Stimulated activated CD8-positive, alpha-beta memory T cell treated with anti-CD3 and anti-CD28 coated beads, Interleukin-4, amount 100 ng/mL, for 24 hours (primary cell): ENCODE data around the gene INPP5B.
"Not testable (repeated sequence)": the region's sequence is repeated elsewhere in the genome, so short reads cannot be mapped to it uniquely, and the experiment has no call there.

Experiments
- DNase-seq: peaks from one replicate; pipeline ENCODE4 v3.0.0-alpha.2; 2020; ENCODE audit warnings: low read depth

Gene INPP5B

DNA sequence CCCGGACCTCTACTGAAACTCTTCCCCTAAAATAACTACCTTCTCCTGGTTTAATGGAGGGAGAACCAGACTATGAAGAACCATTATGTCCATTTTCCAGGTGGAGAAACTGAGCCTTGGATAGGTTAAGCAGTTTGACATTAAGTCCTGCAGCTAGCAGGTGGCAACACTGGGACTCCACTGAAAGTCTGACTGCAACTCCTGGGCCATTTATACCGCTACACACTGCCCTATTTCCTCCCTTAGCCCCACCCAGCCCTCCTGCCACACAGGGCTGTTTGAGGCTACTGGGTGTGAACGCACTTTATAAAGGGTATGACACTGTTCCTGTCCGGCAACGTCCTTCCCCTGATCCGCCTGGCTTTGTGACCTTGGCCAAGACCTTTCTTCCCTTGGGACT lies 511 bp upstream of the INPP5B start:
- no peak for DNase-seq

DNA sequence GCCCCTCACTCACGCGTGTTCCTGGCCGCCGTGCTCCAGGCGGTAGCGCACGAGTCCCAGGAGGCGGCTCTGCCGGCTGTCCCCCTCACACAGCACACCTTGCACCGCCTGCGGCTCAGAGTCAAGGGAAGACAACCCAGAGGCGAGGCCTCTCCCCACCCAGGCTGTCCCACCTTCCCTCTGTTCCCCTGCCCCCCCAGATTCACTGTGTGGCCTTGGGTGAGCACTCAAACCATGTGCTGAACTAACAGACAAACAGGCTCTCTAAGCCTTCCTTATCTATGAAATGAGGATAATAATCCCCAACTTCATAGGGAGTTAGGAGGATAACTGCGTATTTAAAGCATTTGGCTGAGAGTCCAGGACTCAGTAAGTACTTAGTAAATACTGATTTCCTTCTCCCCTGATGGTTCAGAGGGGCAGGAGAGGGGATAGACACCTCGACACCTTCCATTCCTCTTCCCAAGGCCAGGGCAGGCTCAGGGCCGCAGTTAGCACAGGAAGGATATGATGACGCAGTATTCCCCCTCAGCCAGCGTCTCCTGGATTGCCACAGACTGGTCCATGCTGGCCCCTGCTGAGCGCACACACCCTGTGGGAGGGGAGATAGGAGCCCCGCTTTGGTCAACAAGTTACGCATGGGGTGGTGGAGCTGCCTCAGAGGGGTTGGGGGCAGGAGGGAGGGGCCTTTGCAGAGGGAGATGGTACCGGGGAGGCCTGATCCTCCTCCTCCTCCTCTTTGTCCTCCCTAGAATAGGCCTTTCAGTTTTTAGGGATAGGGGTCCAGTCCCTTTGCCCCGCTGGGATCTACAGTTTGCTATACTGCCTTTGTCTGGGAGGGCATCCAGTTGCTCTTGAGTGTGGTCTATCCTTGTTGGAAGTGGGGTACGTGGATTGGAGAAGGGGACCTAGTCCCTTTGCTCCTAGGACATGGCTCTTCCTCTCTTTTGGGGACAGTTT lies 830 bp downstream of the INPP5B start:
- no peak for DNase-seq

DNA sequence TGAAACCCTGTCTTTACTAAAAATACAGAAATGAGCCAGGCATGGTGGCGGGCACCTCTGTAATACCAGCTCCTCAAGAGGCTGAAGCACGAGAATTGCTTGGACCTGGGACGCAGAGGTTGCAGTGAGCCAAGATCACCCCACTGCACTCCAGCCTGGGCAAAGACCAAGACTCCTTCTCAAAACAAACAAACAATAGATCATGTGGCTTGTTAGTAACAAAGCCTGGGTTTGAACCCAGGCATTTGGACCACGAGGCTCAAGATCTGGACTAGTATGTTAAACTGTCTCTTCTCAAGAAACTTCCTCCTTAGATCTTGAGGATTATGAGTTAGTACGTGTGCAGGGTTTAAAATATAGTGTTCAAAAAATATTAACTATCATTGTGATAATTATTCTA lies 1.6 kb downstream of the INPP5B start:
- no peak for DNase-seq

DNA sequence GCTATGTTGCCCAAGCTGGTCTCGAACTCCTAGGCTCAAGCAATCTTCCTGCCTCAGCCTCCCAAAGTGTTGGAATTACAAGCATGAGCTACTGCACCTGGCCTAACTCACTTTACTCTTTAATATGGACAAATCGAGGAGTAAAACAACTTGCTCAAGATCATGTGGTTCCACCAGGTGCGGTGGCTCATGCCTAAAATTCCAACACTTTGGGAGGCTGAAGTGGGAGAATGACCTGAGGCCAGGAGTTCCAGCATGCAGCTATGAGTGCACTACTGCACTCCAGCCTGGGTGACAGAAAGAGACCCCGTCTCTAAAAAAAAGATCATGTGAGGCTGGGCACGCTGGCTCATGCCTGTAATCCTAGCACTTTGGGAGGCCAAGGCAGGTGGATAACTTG lies 2.0 kb downstream of the INPP5B start:
- no peak for DNase-seq

DNA sequence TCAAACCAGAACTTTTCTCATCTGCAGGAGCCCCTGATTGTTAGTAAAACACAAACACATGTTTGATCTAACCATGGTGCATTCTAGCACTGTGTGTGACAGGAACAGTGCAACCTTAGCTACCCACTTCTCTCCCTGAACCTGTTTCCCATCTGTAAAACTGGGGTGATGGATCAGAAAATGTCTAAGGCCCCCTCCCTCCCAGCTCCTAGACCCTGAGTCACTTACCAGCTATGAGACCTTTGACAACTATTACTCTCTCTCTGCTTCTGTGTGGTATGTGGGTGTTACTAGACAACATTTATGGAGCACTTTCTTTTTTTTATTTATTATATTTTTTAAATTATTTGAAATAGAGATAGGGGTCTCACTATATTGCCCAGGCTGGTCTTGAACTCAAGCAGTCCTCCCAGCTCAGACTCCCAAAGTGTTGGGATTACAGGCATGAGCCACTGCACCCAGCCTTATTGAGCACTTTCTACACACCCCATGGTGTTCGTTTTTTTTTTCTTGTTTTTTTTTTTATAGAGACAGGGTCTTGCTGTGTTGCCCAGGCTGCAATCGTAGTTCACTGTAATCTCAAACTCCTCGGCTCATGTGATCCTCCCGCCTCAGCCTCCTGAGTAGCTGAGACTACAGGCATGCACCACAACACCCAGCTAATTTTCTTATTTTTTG lies 2.6 kb downstream of the INPP5B start:
- no peak for DNase-seq

DNA sequence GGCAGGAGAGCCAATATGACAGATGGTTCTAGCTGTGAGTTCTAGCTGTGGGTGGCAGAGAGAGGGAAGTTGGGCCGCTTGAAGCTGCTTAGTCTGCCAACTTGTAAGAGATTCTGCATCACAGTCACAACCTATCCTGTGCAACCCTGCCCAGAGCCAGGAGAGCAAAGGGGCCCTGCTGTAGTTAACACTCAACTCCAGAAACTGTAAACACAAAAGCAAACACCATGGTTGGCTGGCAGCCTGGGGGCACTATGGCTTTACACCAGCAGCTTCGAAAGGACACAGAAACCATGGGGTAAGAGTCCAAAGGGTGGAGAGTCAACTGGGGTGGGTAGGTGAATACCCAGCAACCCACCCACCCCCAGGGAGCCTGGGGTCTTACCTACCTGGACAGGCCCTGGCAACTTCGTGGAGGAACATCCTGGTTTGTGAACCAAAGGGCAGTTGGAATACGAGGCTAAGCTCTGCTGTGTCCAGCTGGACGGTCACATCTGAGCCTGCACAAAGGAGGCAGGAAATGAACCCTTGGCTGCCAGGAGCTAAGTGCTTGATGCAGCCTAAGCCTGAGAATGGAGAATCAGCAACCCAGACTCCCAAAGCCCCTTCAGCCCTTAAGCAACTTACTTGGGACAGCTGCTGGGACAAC lies 6.4 kb downstream of the INPP5B start:
- DNase-seq, result no peak

DNA sequence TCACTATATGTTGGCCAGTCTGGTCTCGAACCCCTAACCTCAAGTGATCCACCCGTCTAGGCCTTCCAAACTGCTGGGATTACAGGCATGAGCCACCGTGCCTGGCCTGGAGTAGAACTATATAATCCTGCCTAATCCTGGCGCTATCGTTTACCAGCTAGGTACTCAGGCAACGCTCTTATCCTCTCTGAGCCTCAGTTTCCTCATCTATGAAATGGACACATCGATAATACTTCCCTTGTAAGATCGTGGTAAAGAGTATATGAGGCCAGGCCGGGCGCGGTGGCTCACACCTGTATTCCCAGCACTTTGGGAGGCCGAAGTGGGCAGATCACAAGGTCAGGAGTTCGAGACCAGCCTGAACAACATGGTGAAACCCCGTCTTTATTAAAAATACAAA lies 10.1 kb downstream of the INPP5B start:
- not testable (repeated sequence) for DNase-seq

DNA sequence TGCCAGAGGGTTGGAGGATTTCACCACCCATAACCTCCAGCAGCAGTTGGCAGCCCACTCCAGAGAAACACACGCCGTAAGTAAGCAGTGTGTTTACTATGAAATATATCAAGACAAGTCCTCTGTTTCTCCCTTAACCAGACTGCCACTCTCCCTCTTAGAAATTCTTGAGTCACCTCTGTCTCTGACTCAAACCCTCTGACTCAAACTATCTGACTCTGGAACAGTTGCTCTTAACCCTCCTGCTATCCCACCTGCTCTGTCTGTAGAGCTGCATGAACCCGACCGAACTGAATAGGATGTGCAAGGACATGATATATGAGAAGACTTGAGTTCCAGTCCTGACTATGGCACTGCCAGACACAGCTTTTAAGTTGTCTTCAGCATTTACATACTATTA lies 14.1 kb downstream of the INPP5B start:
- no peak for DNase-seq

DNA sequence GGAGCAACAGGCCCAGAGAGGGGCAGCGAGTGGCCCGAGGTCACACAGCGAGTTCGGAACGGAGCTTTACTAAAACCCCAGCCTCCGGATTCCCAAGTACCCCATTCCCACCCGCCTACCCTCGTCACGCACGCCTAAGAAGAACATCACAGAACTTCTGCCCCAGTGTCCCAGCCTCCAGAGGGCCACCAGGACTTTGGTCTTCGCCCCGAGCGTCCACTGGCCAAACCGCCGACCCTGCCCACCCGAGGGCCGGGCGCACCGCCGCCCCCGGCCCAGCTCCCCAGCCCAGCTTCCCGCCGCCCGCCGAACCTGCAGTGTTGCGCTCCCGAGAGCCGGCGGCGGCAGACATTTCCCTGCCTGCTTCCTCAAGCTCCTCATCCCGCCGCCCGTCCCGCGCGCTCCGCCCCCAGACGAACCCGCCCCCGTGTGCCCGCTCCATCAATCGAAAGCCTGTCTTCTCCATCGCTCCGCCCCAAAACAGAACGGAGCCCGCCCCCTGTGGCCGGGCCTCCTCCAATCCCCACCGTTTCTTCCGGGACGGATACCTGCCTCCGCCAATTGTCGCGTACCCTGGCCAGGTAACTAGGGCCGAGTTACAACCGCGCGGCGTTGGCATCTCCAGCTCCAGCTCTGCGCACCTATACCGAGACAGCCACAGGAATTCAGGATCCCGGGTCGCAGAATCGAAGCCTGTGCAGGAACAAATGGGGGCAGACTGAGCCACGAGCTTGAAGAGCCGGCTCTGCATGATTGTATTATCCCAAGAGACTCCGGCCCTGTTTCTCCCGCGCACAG lies 15.3 kb downstream of the INPP5B start:
- DNase-seq, result peak; percentile 95

DNA sequence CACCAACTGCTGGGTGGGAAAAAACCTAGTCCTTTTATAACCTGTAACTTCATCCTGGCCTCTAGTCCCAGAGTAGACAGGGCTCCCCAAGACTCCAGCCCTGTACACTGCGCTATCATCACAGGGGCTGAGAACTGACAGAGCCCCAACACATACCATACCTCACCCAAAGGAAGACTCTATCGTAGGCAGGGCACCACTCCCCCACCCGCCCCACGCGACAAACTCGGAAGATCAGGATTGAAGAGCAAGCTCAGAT lies 15.8 kb downstream of the INPP5B start:
- no peak for DNase-seq

DNA sequence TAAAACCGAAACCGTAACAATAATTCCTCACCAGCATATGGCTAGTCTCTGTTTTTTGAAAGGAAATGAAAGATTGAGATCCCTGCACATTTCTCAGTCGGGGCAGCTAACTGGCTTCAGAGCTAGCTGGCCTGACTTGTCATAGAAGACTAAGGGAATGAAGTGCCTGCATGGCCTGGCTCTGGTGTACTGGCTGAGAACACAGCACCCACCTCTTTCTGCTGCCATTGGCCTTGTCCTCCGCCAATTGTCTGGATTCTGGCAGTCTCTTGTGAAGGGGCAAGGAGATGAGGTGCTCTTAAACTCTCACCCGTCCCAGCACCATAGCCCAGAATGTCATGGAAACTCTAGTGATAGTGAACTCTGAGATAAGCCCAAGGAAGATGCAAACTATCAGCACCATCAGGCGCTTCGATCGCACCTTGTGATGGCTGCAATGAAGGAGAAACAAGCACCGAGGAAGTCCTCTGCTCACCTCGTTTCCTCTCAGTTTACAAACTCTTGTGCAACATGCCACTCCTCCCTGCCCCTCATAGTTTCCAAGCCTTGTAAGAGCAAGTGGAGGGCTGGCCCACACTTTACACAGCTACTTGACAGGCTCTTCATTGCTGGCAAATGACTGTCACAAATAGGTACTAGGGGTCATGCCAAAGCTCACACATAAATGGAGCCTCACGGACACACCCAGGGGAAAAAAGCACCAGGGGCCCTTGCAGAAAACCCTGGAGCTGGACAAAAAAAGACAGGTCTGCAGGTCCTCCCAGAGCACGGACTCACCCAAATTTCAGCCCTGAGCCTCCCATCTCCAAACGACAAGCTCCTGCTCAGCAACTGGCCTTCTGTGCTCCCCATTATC lies 16.4 kb downstream of the INPP5B start:
- peak; percentile 21 for DNase-seq

DNA sequence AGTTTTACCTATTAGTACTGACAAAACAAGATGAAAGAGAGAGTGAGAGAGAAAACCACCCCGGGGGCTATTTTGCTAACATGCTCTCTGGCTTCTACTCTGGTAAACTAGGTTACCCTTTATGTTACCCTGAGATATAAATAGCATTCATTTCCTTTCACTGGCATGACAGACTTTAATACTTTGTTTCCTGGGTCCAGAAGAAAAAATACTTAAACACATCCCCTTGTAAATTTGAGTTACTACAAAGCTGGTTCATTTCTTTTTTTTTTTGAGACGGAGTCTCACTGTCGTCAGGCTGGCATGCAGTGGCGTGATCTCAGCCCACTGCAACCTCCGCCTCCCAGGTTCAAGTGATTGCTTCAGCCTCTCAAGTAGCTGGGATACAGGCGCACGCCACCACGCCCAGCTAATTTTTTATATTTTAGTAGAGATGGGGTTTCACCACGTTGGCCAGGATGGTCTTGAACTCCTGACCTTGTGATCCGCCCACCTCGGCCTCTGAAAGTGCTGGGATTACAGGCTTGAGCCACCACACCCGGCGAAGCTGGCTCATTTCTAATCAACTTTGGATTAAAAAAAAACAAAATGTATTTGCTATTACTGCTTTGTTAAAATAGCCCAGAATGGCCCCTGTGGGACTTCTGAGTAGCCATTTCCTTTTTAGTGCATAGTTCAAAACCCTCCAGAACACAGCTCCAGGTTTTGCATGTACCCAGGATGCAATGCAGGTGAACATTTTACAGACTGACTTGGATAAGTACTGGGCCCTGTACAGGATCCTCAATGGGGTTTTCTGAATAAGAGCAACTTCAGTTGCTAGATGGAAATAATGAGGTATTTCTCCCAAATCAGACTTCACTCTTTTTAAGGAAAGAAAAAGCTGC lies 20.6 kb downstream of the INPP5B start:
- DNase-seq, result no peak

DNA sequence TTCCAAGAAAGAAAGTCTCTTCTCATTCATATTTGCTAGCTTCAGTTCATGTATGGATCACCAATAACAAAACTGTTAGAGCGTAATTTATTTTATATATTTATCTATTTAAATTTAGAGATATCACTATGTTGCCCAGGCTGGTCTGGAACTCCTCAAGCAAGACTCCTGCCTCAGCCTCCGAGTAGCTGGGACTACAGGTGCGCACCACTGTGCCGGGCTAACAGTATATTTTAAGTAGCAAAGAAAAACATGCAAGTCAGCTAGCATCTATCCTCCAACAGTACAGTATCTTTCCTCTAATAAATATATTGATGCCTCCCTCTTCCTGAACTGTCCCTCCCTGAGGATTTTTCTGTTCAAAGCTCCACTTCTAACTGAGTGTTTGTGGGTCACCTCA lies 21.5 kb downstream of the INPP5B start:
- no peak for DNase-seq

DNA sequence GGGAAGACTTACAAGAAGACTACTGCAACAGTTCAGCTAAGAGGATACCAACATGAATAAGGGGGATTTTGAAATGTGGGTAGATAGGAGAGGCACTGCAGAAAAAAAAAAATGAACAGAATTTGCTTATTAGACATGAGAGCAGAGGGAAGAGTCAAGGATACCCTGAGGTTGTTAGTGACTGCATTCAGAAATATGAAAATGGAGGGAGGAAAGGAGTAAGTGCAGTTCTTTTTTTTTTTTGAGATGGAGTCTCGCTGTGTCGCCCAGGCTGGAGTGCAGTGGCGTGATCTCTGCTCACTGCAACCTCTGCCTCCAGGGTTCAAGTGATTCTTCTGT lies 23.3 kb downstream of the INPP5B start:
- DNase-seq, result no peak

DNA sequence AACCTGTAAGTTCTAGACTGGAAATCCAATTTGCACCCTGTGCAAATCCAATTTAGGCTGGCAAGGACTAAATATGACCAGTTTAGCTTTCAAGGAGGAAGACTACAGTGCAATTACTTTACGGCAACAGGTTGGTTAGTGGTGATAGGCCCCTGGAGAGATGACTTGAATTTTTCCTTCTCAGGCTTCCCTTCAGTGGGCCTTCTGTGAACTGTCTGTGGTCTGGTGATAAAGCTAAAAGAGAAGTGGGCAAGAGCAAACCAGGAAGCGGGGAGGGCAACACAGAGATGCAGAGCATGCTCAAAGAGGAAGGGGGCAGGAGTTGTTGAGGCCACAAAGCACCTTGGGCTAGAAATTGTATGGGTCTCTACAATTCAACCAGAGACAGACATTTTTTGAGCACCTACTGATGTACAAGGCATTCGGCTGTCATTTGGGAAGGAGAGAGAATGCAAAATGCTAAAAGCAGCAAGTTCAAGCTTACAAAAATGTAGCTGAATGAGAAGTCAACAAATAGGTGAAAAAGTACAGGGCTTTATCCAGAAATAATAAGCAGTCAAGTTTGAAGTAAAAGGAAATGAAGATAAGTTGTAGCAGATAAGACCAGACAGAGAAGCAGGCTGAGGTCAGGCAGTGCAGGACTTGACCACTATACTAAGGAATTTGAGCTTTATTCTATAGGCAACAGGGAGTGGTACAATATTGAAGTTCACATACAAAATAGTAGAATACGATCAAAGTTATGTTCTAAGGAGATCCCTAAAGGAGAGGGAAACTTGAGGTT lies 23.9 kb downstream of the INPP5B start:
- DNase-seq, result no peak

DNA sequence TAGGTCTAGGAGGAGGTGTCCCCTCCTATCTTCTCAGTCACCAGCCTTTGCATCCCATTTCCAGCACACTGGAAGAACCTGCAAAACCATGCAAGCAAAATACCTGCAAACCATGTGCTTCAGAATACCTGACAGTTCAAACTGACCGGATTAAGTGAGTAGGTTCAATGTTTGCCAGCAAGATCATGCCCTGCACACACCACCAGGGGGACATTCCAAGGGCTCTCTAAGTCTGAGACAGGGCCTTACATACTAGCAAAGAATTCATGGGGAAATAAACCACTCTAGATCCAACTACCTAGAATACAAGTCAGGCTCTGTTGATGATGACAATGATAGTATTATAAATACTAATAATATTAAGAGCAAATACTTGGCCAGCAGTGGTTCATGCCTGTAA lies 27.6 kb downstream of the INPP5B start:
- DNase-seq, result no peak

DNA sequence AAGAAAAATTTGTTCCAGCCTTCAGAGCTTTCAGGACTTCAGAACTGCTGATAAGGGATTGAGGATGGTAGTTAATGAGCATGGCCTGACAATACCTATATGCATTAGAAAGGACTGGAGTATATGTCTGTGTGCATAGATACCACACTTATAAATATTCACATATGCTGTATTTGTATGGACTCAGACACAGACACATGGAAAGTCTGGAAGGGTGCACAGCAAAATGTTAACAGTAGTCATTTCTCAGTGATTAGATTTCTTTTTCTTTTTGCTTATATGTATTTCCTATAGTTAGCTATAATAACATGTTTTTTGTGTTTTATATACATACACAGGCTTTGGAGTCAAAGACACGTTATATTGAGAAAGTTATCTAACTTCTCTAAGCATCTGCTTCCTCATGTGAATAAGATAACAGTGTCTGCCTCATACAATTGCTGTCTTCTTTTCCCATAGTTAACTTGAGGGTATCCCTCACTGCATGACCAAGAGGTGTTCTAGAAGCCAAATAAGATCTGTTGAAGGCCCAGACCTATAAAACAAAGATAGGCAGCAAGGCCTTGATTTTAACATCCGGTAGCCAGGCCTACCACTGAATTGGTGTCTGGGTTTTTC lies 31.3 kb downstream of the INPP5B start:
- DNase-seq, result no peak

DNA sequence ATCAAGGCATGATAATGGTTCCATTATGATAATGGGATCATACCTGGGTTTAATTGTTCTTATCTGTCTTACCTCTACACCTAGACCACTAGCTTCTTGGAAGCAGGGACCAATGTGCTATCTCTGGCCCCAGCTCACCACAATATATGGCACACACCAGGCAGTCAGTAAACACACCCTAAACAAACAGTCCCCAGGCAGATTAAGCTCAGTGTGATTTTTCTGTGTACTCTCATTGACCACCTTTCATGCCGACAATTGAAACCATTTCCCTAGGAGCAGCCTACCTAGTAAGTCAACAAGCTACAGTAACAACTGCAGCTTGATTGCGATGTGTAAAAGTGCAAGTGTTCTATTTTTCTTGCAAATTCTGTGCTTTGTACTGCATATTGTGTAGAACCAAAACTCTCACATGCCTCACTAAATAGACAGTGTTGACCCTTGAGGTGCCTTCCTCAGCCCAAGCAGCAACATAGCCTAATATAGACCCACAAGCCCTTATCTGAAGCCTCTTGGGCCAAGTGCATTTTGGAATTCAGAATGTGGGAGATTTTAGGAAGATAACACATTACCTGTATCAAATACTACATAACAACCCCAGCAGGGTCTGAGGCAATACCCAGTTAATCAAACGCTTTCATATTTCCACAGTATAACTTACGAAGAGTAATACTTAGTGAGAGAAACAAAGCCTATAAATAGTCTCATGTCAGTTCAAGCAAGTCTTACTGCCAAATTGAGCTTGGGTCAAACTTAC lies 32.0 kb downstream of the INPP5B start:
- no peak for DNase-seq

DNA sequence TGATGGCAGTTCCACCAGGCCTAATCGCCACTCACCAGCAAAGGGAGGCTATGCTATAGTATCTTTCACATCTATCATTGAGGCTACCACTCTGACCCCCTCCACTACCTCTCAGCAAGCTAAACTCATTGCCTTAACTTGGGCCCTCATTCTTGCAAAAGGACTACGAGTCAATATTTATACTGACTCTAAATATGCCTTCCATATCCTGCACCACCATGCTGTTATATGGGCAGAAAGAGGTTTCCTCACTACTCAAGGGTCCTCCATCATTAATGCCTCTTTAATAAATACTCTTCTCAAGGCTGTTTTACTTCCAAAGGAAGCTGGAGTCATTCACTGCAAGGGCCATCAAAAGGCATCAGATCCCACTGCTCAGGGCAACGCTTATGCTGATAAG lies 35.4 kb downstream of the INPP5B start:
- not testable (repeated sequence) for DNase-seq
